OCI-LY7 (cell line): ENCODE measurements around the gene KAZN. TPM values are rescaled to one million over a fixed set of nuclear protein-coding genes. Genes with fewer than 3 reads are reported as not detected.

Source experiments
- BruUV-seq: library from RNA; stranded (reverse); fragments of 400-500 nt; replicated peaks from 2 replicates; lab custom pipeline; 2021; lab: Mats Ljungman, UMichigan
- CTCF ChIA-PET: fragments of 300-600 bp; sonication (Branson Sonifier 250); formaldehyde crosslinking; loops from one replicate; lab custom pipeline; 2022; ENCODE audit warnings: antibody characterized with exemption; ENCODE audit not compliant: unreplicated experiment; lab: Charles Lee
- POLR2A ChIA-PET: fragments of 300-600 bp; sonication (Branson Sonifier 250); formaldehyde crosslinking; loops from one replicate; lab custom pipeline; 2022; ENCODE audit warnings: antibody characterized with exemption; lab: Charles Lee
- DNase-seq: peaks from one replicate; pipeline ENCODE4 v3.0.0-alpha.2; 2015; ENCODE audit warnings: low spot score
- H2AFZ ChIP-seq: fragments of 200-600 bp; sonication (generic), shearing (Covaris generic); 2 replicates; pipeline ENCODE4 v1.6.1; 2014; ENCODE audit warnings: mild to moderate bottlenecking, antibody characterized with exemption, low read length, moderate library complexity
- H3K27ac ChIP-seq: fragments of 200-600 bp; sonication (generic); 2 replicates; pipeline ENCODE4 v1.5.1; 2014; ENCODE audit warnings: mixed run types, low read depth, mild to moderate bottlenecking, moderate library complexity, low read length, inconsistent platforms; ENCODE audit not compliant: poor library complexity, severe bottlenecking
- H3K36me3 ChIP-seq: fragments of 200-600 bp; sonication (generic); 2 replicates; pipeline ENCODE4 v1.6.1; 2014; ENCODE audit warnings: mild to moderate bottlenecking, antibody characterized with exemption, low read length, moderate library complexity, mixed read lengths; ENCODE audit not compliant: insufficient read depth
- H3K4me1 ChIP-seq: fragments of 200-600 bp; sonication (generic); 2 replicates; pipeline ENCODE4 v1.5.1; 2014; ENCODE audit warnings: mild to moderate bottlenecking, low read length; ENCODE audit not compliant: insufficient read depth, poor library complexity, severe bottlenecking
- H3K4me2 ChIP-seq: fragments of 200-600 bp; sonication (generic); 2 replicates; pipeline ENCODE4 v1.6.1; 2014; ENCODE audit warnings: mild to moderate bottlenecking, low read length
- H3K4me3 ChIP-seq: fragments of 200-600 bp; sonication (generic); 2 replicates; pipeline ENCODE4 v1.5.1; 2014; ENCODE audit warnings: mild to moderate bottlenecking, low read depth, low read length; ENCODE audit not compliant: poor library complexity, severe bottlenecking
- H3K79me2 ChIP-seq: fragments of 200-600 bp; sonication (generic); 2 replicates; pipeline ENCODE4 v1.6.1; 2016; ENCODE audit warnings: low read depth, mild to moderate bottlenecking, low read length, moderate library complexity, mixed read lengths; ENCODE audit not compliant: insufficient read depth
- H3K9me2 ChIP-seq: fragments of 200-600 bp; sonication (generic); 2 replicates; pipeline ENCODE4 v1.6.1; 2016; ENCODE audit warnings: mild to moderate bottlenecking, low read length, mixed read lengths; ENCODE audit not compliant: insufficient read depth
- H3K9me3 ChIP-seq: fragments of 200-600 bp; sonication (generic); 2 replicates; pipeline ENCODE4 v1.6.1; 2014; ENCODE audit warnings: mild to moderate bottlenecking, mixed run types, low read length, mixed read lengths
- H4K20me1 ChIP-seq: fragments of 200-600 bp; sonication (generic); 2 replicates; pipeline ENCODE4 v1.6.1; 2014; ENCODE audit warnings: mild to moderate bottlenecking, antibody characterized with exemption, low read length, moderate library complexity, mixed read lengths; ENCODE audit not compliant: insufficient read depth
- EZH2phosphoT487 ChIP-seq: fragments of 200-600 bp; sonication (generic); IDR thresholded peaks from 2 replicates; pipeline ENCODE4 v1.6.1; 2018; ENCODE audit warnings: low read depth, borderline replicate concordance, mild to moderate bottlenecking, mixed run types, antibody characterized with exemption, low read length, moderate library complexity, mixed read lengths
- intact Hi-C: fragments of 100-400 bp; cut with micrococcal nuclease; formaldehyde crosslinking; loops from one replicate; pipeline ENCODE4 v1.10.0; 2022; ENCODE audit not compliant: unreplicated experiment
- total RNA-seq, 2 experiments: library from RNA; depleted of rRNA in 1 of 2; stranded (reverse); fragments of >200 nt in 1 of 2; shearing (Covaris generic) in 1 of 2; gene quantifications; 2 replicates each; pipeline ENCODE4 v1.2.3, GENCODE V29; 2014 to 2022
- TF ChIP-seq, protein P1 (sequence below): fragments of 200-600 bp; sonication (generic); conservative IDR thresholded peaks from 2 replicates; pipeline ENCODE4 v1.5.1; 2014; ENCODE audit warnings: mild to moderate bottlenecking, antibody characterized with exemption, low read length, moderate library complexity, mixed read lengths

Gene KAZN
- total RNA-seq, 2 experiments from 2014 or later, result 0.40 to 2.4 TPM

DNA sequence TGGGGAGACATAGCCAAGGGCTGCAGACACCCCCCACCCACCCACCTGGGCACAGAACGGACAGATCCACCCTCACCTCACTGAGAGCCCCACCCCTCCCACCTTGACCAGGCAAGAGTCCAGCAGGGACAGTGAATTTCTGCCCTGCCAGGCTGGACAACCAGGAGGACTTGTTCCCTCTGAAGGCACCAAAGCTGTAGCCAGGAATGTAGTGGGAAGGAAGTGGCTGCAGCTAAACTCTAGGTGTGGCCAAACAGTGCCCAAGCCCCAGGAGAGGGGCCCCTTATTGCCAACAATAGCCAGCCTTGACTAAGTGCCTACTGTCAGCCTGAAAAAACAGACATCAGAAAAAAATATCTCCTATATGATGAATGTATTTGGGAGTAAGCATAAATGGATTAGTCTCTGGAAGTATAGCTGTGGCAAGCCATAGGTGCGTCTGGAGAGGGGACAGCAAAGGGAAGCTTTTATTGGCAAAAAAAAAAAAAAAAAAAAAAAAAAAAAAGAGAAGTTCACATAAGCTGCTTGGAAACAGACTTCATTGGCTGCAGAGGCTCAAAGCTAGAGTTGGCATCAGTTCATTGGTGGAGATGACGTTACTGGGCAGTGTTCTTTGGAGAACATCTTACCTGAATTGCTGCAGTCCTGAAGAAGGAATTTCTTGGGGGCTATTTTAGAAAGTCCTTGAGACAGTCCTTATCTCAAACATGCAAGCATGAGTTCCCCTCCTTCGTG lies 490.9 kb downstream of the KAZN start:
- ChIA-PET POLR2A (interaction anchor here (0.6 kb wide), 2 partner anchors 61 to 1248 kb away, joined by 3 to 4 read pairs; no protein-coding TSS in a partner anchor), CTCF (interaction anchor here (1.7 kb wide), 1 partner anchor 10 kb away, joined by 7 read pairs; no protein-coding TSS in a partner anchor)
- Histone ChIP-seq H3K9me3 (no peaks in the 10 kb centered on the region), H3K4me3 (no peak overlapping the region), H3K4me2 (peak overlapping the region; percentile 52), H3K79me2 (no peaks in the 10 kb centered on the region), H2AFZ (peak overlapping the region; percentile 91; the same call in 1 of the 2 replicates), H3K36me3 (no peaks in the 10 kb centered on the region), H3K4me1 (peaks cover 18% of the 10 kb centered on the region), H3K9me2 (no peaks in the 10 kb centered on the region), H3K27ac (no peak overlapping the region), H4K20me1 (no peaks in the 10 kb centered on the region)
- intact Hi-C loops, result no loop called here
- TF ChIP-seq, protein P1, sequence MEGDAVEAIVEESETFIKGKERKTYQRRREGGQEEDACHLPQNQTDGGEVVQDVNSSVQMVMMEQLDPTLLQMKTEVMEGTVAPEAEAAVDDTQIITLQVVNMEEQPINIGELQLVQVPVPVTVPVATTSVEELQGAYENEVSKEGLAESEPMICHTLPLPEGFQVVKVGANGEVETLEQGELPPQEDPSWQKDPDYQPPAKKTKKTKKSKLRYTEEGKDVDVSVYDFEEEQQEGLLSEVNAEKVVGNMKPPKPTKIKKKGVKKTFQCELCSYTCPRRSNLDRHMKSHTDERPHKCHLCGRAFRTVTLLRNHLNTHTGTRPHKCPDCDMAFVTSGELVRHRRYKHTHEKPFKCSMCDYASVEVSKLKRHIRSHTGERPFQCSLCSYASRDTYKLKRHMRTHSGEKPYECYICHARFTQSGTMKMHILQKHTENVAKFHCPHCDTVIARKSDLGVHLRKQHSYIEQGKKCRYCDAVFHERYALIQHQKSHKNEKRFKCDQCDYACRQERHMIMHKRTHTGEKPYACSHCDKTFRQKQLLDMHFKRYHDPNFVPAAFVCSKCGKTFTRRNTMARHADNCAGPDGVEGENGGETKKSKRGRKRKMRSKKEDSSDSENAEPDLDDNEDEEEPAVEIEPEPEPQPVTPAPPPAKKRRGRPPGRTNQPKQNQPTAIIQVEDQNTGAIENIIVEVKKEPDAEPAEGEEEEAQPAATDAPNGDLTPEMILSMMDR, result no peak
- TF ChIP-seq EZH2phosphoT487, result no peak
- BruUV-seq, result no TSS peak
- peak; percentile 34 for DNase-seq

DNA sequence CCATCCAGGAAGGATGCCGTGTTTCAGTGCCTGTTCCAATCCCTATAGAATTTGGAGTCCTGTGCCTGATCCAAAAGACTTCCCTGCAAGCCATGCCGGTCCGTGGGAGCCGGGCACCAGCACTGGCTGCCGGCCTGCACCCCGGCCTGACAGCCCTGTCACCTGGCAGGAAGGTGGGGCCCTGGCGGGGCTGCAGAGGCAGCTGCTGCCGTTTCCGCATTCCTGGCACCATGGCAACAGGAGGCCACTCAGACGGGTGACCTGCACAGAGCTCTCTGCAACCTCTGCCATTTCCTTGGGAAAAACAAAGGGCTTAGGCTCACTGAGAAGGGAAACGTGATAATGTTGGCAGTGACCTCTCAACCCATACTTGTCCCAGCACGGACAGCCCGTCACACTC lies 491.9 kb downstream of the KAZN start:
- no peak overlapping the region for H3K4me3 ChIP-seq
- peak overlapping the region; percentile 91 for H2AFZ ChIP-seq
- H3K27ac ChIP-seq, result no peak overlapping the region
- ChIA-PET POLR2A (interaction anchor here (0.6 to 1.0 kb wide), 2 partner anchors 9 to 1164 kb away, joined by 3 to 4 read pairs; no protein-coding TSS in a partner anchor), CTCF (interaction anchor here (1.7 kb wide), 1 partner anchor 9 kb away, joined by 7 read pairs; no protein-coding TSS in a partner anchor)
- peak; percentile 71 for DNase-seq
- no peaks in the 10 kb centered on the region for H4K20me1 ChIP-seq
- no TSS peak for BruUV-seq
- H3K79me2 ChIP-seq, result no peaks in the 10 kb centered on the region
- TF ChIP-seq, protein P1, result no peak
- no peak for TF ChIP-seq EZH2phosphoT487
- H3K4me2 ChIP-seq, result peak overlapping the region; percentile 52
- H3K9me3 ChIP-seq, result no peaks in the 10 kb centered on the region
- peaks cover 22% of the 10 kb centered on the region for H3K4me1 ChIP-seq
- no peaks in the 10 kb centered on the region for H3K36me3 ChIP-seq
- H3K9me2 ChIP-seq, result no peaks in the 10 kb centered on the region
- intact Hi-C loops, result no loop called here

DNA sequence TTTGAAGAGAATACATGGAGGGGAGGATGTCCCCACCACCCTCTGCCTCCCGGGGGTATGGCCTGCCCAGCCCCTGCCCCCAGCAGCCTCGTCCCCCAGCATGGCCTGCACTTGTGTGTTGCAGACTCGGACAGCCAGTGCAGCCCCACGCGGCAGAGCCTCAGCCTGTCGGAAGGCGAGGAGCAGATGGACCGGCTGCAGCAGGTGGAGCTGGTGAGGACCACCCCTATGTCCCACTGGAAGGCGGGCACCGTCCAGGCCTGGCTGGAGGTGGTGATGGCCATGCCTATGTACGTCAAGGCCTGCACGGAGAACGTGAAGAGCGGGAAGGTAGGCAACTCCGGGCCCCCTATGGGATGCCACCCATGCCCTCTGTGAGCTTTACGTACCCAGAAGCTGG lies 495.6 kb downstream of the KAZN start:
- BruUV-seq, result no TSS peak
- Histone ChIP-seq H4K20me1 (no peaks in the 10 kb centered on the region), H3K36me3 (no peaks in the 10 kb centered on the region), H3K79me2 (no peaks in the 10 kb centered on the region), H3K4me3 (no peak overlapping the region), H3K27ac (no peak overlapping the region), H2AFZ (no peak overlapping the region), H3K4me1 (peaks cover 27% of the 10 kb centered on the region), H3K9me3 (no peaks in the 10 kb centered on the region), H3K4me2 (no peak overlapping the region), H3K9me2 (no peaks in the 10 kb centered on the region)
- intact Hi-C loops, result no loop called here
- TF ChIP-seq EZH2phosphoT487, result no peak
- TF ChIP-seq, protein P1, result no peak
- DNase-seq, result no peak
- ChIA-PET CTCF (no interaction called here), POLR2A (no interaction called here)
